ENCODE measurements around the gene GAD2.

GAD2 gene

GRCh38 chr10:26290236-26290635, 73.7 kb downstream of the GAD2 start (continued):
- TF ChIP-seq TSHZ2 (CRISPR knock-in tag; IDR thresholded peaks at IDR 0.05) (no peak), ISL1 (CRISPR knock-in tag; IDR thresholded peaks at IDR 0.05) (no peak), SNAI2 (CRISPR knock-in tag; IDR thresholded peaks at IDR 0.05) (no peak)

GRCh38 chr10:26291721-26292480, 75.3 kb downstream of the GAD2 start:
- no peak for ATAC-seq
- no peak for TF ChIP-seq PPARA (CRISPR knock-in tag; IDR thresholded peaks at IDR 0.05; ENCODE audit: borderline replicate concordance)
- no peak for TF ChIP-seq TOX (CRISPR knock-in tag; IDR thresholded peaks at IDR 0.05; ENCODE audit: borderline replicate concordance)
- no peak for TF ChIP-seq ZNF70 (CRISPR knock-in tag; IDR thresholded peaks at IDR 0.05)
- no peak for TF ChIP-seq ZNF565 (CRISPR knock-in tag; conservative IDR thresholded peaks at IDR 0.05; ENCODE audit: low read depth)
- no peak for TF ChIP-seq ZNF8 (CRISPR knock-in tag; IDR thresholded peaks at IDR 0.05)
- TF ChIP-seq SNAI2 (CRISPR knock-in tag; IDR thresholded peaks at IDR 0.05) = no peak
- TF ChIP-seq ESRRG (CRISPR knock-in tag; IDR thresholded peaks at IDR 0.05) = no peak
- no peak for TF ChIP-seq POU6F1 (CRISPR knock-in tag; IDR thresholded peaks at IDR 0.05; ENCODE audit: borderline replicate concordance, low read depth)
- no peak for TF ChIP-seq GLIS3 (CRISPR knock-in tag; IDR thresholded peaks at IDR 0.05)
- no peak for TF ChIP-seq ISL1 (CRISPR knock-in tag; IDR thresholded peaks at IDR 0.05)
- no peak for TF ChIP-seq CREB5 (CRISPR knock-in tag; IDR thresholded peaks at IDR 0.05; ENCODE audit: low read depth)
- no peak for TF ChIP-seq ZC3H10 (CRISPR knock-in tag; IDR thresholded peaks at IDR 0.05)
- no peak for TF ChIP-seq BACH2 (CRISPR knock-in tag; IDR thresholded peaks at IDR 0.05; ENCODE audit: borderline replicate concordance)
- no peak for TF ChIP-seq ZFP30 (CRISPR knock-in tag; IDR thresholded peaks at IDR 0.05)
- no peak for TF ChIP-seq PATZ1 (CRISPR knock-in tag; IDR thresholded peaks at IDR 0.05; ENCODE audit: borderline replicate concordance)
- no peak for TF ChIP-seq ARNTL (CRISPR knock-in tag; IDR thresholded peaks at IDR 0.05; ENCODE audit: borderline replicate concordance, low read depth)
- no peak for TF ChIP-seq TCF4 (CRISPR knock-in tag; IDR thresholded peaks at IDR 0.05; ENCODE audit: borderline replicate concordance)
- TF ChIP-seq OSR1 (CRISPR knock-in tag; IDR thresholded peaks at IDR 0.05) = no peak

- no peak for ATAC-seq
- TF ChIP-seq PPARA (CRISPR knock-in tag; IDR thresholded peaks at IDR 0.05; ENCODE audit: borderline replicate concordance) (no peak), TOX (CRISPR knock-in tag; IDR thresholded peaks at IDR 0.05; ENCODE audit: borderline replicate concordance) (no peak)
Observed at GRCh38 chr10:26296360-26296759, 79.8 kb downstream of the GAD2 start.

GRCh38 chr10:26300001-26300400, 83.4 kb downstream of the GAD2 start:
- ATAC-seq = no peak
- no peak for TF ChIP-seq ZC3H10 (CRISPR knock-in tag; IDR thresholded peaks at IDR 0.05)
- no peak for TF ChIP-seq POU6F1 (CRISPR knock-in tag; IDR thresholded peaks at IDR 0.05; ENCODE audit: borderline replicate concordance, low read depth)
- no peak for TF ChIP-seq TSHZ2 (CRISPR knock-in tag; IDR thresholded peaks at IDR 0.05)
- no peak for TF ChIP-seq ZFP30 (CRISPR knock-in tag; IDR thresholded peaks at IDR 0.05)
- TF ChIP-seq OSR1 (CRISPR knock-in tag; IDR thresholded peaks at IDR 0.05) = no peak
- no peak for TF ChIP-seq ZNF8 (CRISPR knock-in tag; IDR thresholded peaks at IDR 0.05)
- no peak for TF ChIP-seq RARB (CRISPR knock-in tag; IDR thresholded peaks at IDR 0.05)
- TF ChIP-seq ESRRG (CRISPR knock-in tag; IDR thresholded peaks at IDR 0.05) = no peak

Data from SK-N-SH treated with all-trans-retinoic acid at 6 μM for 48 hours (cell line).